ENCODE results near the gene ZDHHC16. TPM values are rescaled to one million over a fixed set of nuclear protein-coding genes. Genes with fewer than 3 reads are reported as not detected.
A peak's percentile ranks its signal among the peaks of the same experiment; 100 is the strongest.

Gene ZDHHC16
- total RNA-seq (2022) (43.5 and 48.3 TPM in 2 replicates), Bru-seq, nascent RNA (percentile 75 among the genes with signal in this experiment), BruChase-seq, experiment 1, labeled RNA remaining after a 2-hour chase (percentile 80 among the genes with signal in this experiment), BruChase-seq, experiment 2, labeled RNA remaining after a 6-hour chase (percentile 78 among the genes with signal in this experiment)
- long read RNA-seq, transcript ZDHHC16-207 (12 exons, 2,014 nt) = minor isoform, 9 of 157 reads
- long read RNA-seq, transcript ZDHHC16-205 (8 exons, 1,280 nt) = minor isoform, 12 of 157 reads
- long read RNA-seq, transcript ZDHHC16-202 (10 exons, 1,718 nt) = minor isoform, 22 of 157 reads
- long read RNA-seq, transcript ZDHHC16-206 (11 exons, 1,798 nt) = major isoform, 62 of 157 reads
- long read RNA-seq, partial matches to known transcripts = 1 of 157 reads
- long read RNA-seq, other reads (novel, unspliced or antisense) = 39 of 157 reads

DNA sequence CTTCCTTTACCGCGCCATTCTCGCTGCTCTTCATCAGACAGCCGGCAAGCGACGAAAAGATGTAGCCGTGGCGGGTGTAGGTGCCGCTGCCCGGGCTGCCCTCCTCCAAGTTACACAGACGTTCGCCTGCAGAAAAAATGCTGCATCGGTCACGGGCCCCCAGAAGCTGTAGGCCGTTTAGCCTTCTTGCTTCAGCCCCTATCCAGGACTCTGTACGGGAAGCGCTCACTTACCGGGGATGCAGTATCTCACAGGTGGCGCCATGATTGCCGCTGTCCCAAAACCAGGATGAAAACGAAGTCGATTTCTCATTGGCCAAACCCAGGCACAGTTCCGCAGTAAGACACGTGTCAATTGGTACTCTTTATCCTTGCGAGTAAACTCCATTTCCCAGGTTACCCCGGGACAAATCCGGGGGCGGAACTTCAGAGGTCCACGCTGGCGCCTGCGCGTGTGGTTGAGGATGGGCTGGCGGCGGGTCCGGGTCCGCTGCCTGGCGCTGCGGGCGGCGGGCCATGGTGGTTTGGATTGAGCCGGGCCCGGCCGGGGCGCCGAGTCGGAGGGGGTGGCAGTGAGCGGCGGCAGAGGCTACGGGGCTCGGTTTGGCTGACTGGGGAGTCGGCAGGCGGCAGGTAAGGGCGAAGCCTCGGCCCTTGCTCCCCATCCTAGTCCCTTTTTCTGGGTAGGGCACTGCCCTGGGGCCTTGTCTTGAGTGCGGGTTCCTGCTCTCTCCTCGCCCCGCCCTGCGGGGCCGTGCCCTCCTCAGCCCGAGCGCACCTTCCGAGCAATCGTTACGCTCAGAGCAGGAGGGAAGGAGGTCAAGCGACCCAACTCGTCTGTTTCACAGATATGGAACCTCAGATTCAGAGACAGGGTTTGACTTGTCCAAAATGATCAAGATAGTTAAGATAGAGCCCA, at the start of gene ZDHHC16, which contains the start of gene EXOSC1:
ZDHHC16 (plus strand) TSS at position 454 of the 918 bp plus-strand sequence. CDS start 5,501 bp downstream, outside the sequence.
EXOSC1 (minus strand) TSS at position 285 of the 918 bp plus-strand sequence; CDS start at position 264, 21 bp downstream.
- H3K4me3 Mint-ChIP-seq (ENCODE audit: unreplicated experiment) = peak within 1 kb of the TSS; percentile 94
- ChIA-PET CTCF (no interaction called here), POLR2A (no interaction called here)
- H3K27me3 Mint-ChIP-seq (ENCODE audit: insufficient read depth, unreplicated experiment) = no peaks in the 10 kb centered on the region
- Histone ChIP-seq H3K36me3 (ENCODE audit: control insufficient read depth, insufficient read depth, low read length) (no peaks in the 10 kb centered on the region), H3K4me1 (peaks cover 6% of the 10 kb centered on the region), H3K4me3 (ENCODE audit: low read depth, low read length) (peak within 1 kb of the TSS; percentile 94), H3K27me3 (replicated peaks; ENCODE audit: control insufficient read depth, insufficient read depth, low read length) (no peaks in the 10 kb centered on the region), H3K9me3 (no peaks in the 10 kb centered on the region)
- TF ChIP-seq, protein P1, sequence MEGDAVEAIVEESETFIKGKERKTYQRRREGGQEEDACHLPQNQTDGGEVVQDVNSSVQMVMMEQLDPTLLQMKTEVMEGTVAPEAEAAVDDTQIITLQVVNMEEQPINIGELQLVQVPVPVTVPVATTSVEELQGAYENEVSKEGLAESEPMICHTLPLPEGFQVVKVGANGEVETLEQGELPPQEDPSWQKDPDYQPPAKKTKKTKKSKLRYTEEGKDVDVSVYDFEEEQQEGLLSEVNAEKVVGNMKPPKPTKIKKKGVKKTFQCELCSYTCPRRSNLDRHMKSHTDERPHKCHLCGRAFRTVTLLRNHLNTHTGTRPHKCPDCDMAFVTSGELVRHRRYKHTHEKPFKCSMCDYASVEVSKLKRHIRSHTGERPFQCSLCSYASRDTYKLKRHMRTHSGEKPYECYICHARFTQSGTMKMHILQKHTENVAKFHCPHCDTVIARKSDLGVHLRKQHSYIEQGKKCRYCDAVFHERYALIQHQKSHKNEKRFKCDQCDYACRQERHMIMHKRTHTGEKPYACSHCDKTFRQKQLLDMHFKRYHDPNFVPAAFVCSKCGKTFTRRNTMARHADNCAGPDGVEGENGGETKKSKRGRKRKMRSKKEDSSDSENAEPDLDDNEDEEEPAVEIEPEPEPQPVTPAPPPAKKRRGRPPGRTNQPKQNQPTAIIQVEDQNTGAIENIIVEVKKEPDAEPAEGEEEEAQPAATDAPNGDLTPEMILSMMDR (IDR thresholded peaks at IDR 0.05; ENCODE audit: insufficient read depth in 1 of 2, low read depth in 1 of 2, low read length in 1 of 2, severe bottlenecking in 1 of 2, unreplicated experiment in 1 of 2) = peak in 1 of 2 experiments; percentile 31
- H3K4me1 Mint-ChIP-seq (ENCODE audit: low read depth, unreplicated experiment) = no peaks in the 10 kb centered on the region
- intact Hi-C loops (cut with micrococcal nuclease; ENCODE audit: unreplicated experiment) = loop anchor here (1.0 to 2.0 kb wide), 3 partner anchors 19 to 52 kb away; partner anchors contain the start of genes MMS19 and UBTD1
- peak within 1 kb of the TSS; percentile 85 for H3K27ac Mint-ChIP-seq (ENCODE audit: unreplicated experiment)
- peak; percentile 94 to 95 for DNase-seq
- H3K36me3 Mint-ChIP-seq (ENCODE audit: insufficient read depth, unreplicated experiment) = peaks cover 45% of the 10 kb centered on the region
- H3K9me3 Mint-ChIP-seq (ENCODE audit: unreplicated experiment) = no peaks in the 10 kb centered on the region
- TSS peak; percentile 71 for BruUV-seq (replicated peaks)

DNA sequence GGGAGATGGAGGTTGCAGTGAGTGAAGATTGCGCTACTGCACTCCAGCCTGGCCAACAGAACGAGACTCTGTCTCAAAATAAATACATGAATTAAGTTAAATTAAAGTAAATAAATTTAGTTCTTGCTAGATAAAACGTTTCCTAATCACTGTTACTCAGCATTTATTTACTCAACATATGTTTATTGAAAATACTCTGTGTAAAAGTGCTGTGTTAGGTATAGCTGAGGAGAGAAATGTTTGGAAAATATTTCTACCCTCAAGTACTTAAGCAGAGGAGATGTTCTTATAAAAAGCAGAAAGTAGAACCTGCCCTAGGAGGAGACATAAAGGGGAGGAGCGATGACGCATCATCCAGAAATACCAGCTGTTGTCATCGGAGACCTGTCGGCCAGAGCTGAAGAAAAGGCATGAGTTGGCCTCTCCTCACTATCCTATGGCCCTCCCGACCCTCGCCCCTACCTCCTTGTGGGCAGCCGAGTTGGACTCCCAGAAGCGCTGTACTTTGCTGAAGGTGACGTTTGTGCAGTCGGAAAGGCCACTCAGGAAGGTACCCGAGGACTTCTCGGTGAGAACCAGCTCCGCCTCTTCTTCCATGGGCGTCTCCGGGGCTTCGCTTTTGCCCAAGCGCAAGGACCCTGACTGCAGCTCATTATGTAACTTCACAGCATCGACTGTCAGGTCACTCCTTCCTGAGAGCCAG, 46.0 kb upstream of the ZDHHC16 start:
- intact Hi-C loops (cut with micrococcal nuclease; ENCODE audit: unreplicated experiment) = loop anchor here (10.0 kb wide), 1 partner anchor 335 kb away; the partner anchor contains the start of gene ZFYVE27
- H3K27ac Mint-ChIP-seq (ENCODE audit: unreplicated experiment) = peak overlapping the region; percentile 95
- H3K4me1 Mint-ChIP-seq (ENCODE audit: low read depth, unreplicated experiment) = no peaks in the 10 kb centered on the region
- Histone ChIP-seq H3K27me3 (replicated peaks; ENCODE audit: control insufficient read depth, insufficient read depth, low read length) (no peaks in the 10 kb centered on the region), H3K4me1 (no peaks in the 10 kb centered on the region), H3K9me3 (no peaks in the 10 kb centered on the region), H3K36me3 (ENCODE audit: control insufficient read depth, insufficient read depth, low read length) (no peaks in the 10 kb centered on the region; the same call in 1 of the 2 replicates), H3K4me3 (ENCODE audit: low read depth, low read length) (peak overlapping the region; percentile 89)
- POLR2A ChIA-PET = interaction anchor here (1.1 to 1.2 kb wide), 2 partner anchors 72 to 287 kb away, joined by 3 to 6 read pairs; partner anchors contain the start of gene AVPI1
- peak; percentile 67 to 74 for DNase-seq
- BruUV-seq (replicated peaks) = no TSS peak
- CTCF ChIA-PET = no interaction called here
- H3K9me3 Mint-ChIP-seq (ENCODE audit: unreplicated experiment) = no peaks in the 10 kb centered on the region
- TF ChIP-seq, protein P1 (IDR thresholded peaks at IDR 0.05; ENCODE audit: insufficient read depth in 1 of 2, low read depth in 1 of 2, low read length in 1 of 2, severe bottlenecking in 1 of 2, unreplicated experiment in 1 of 2) = no peak
- H3K27me3 Mint-ChIP-seq (ENCODE audit: insufficient read depth, unreplicated experiment) = no peaks in the 10 kb centered on the region
- peak overlapping the region; percentile 92 for H3K4me3 Mint-ChIP-seq (ENCODE audit: unreplicated experiment)
- H3K36me3 Mint-ChIP-seq (ENCODE audit: insufficient read depth, unreplicated experiment) = peaks cover 39% of the 10 kb centered on the region

All from Caco-2 (cell line).